B cell (primary cell): ENCODE results near the gene CTNNA2. TPM values are rescaled to one million over a fixed set of nuclear protein-coding genes. Genes with fewer than 3 reads are reported as not detected.

ENCODE experiments used
- ATAC-seq: fragments of 200-7000 bp; cut with Tn5 transposase; one replicate; pipeline ENCODE4 v1.10.0; 2021; ENCODE audit warnings: low read depth, mild to moderate bottlenecking, moderate number of reproducible peaks, moderate library complexity
- CTCF ChIA-PET: fragments of 350-600 bp; sonication (Branson Sonifier 250); formaldehyde crosslinking; loops from one replicate; lab custom pipeline; 2021; ENCODE audit warnings: antibody characterized with exemption, inconsistent platforms; lab: Charles Lee
- POLR2A ChIA-PET: fragments of 350-600 bp; sonication (Branson Sonifier 250); formaldehyde crosslinking; loops from one replicate; lab custom pipeline; 2021; ENCODE audit warnings: antibody characterized with exemption; lab: Charles Lee
- DNase-seq: peaks from one replicate; pipeline ENCODE4 v3.0.0; 2013
- H2AFZ ChIP-seq: 2 replicates; pipeline ENCODE4 v1.6.1; 2012; ENCODE audit warnings: mild to moderate bottlenecking, low read depth, low read length; ENCODE audit not compliant: insufficient read depth, poor library complexity, severe bottlenecking
- H3K27ac ChIP-seq, 2 donors: 1 replicate in 1 of 2; 2 replicates in 1 of 2; pipeline ENCODE4 v1.5.1; 2012 to 2013; ENCODE audit warnings: low read length in 2 of 2, mild to moderate bottlenecking in 2 of 2, moderate library complexity in 1 of 2
- H3K27me3 ChIP-seq, 4 experiments: fragments of 200-600 bp in 1 of 4; sonication (generic) in 1 of 4; replicated peaks in 1 of 4; 1 replicate in 2 of 4; 2 replicates in 2 of 4; pipeline versions ENCODE4 v1.6.1 to v1.7.0; 2013 to 2016; ENCODE audit warnings: low read length in 3 of 4, mild to moderate bottlenecking in 2 of 4, mixed read lengths in 1 of 4, moderate library complexity in 1 of 4; ENCODE audit not compliant: insufficient read depth in 4 of 4, control insufficient read depth in 3 of 4; ENCODE audit errors: control extremely low read depth in 1 of 4
- H3K36me3 ChIP-seq, 2 experiments: replicated peaks in 1 of 2; 1 replicate in 1 of 2; 2 replicates in 1 of 2; pipeline versions ENCODE4 v1.6.1 to v1.7.1; 2013; ENCODE audit warnings: low read length in 1 of 2; ENCODE audit not compliant: insufficient read depth in 2 of 2, control insufficient read depth in 1 of 2; ENCODE audit errors: control extremely low read depth in 1 of 2, extremely low read depth in 1 of 2
- H3K4me1 ChIP-seq, 2 donors: fragments of 200-600 bp in 1 of 2; sonication (generic) in 1 of 2; 1 replicate in 1 of 2; 2 replicates in 1 of 2; pipeline versions ENCODE4 v1.5.1 to v1.6.1; 2013 to 2017; ENCODE audit warnings: low read length in 2 of 2; ENCODE audit not compliant: control insufficient read depth in 2 of 2, insufficient read depth in 2 of 2
- H3K4me2 ChIP-seq: replicated peaks from 2 replicates; pipeline ENCODE3; 2012; ENCODE audit warnings: mild to moderate bottlenecking, low read depth, low read length; ENCODE audit not compliant: poor library complexity, severe bottlenecking
- H3K4me3 ChIP-seq, 5 experiments: fragments of 200-600 bp in 1 of 5; sonication (generic) in 1 of 5; 1 replicate in 3 of 5; 2 replicates in 2 of 5; pipeline versions ENCODE4 v1.5.1 to v1.7.0; 2011 to 2016; ENCODE audit warnings: low read length in 4 of 5, mild to moderate bottlenecking in 4 of 5, low read depth in 2 of 5, control low read depth in 1 of 5, moderate library complexity in 1 of 5; ENCODE audit not compliant: insufficient read depth in 1 of 5; ENCODE audit errors: control extremely low read depth in 1 of 5, extremely low read depth in 1 of 5
- H3K79me2 ChIP-seq: fragments of 200-600 bp; sonication (generic); one replicate; pipeline ENCODE4 v1.6.0; 2016; ENCODE audit warnings: low read length; ENCODE audit not compliant: control insufficient read depth, insufficient read depth
- H3K9ac ChIP-seq: fragments of 200-600 bp; sonication (generic); 2 replicates; pipeline ENCODE4 v1.6.1; 2017; ENCODE audit warnings: mild to moderate bottlenecking, low read length, moderate library complexity
- H3K9me3 ChIP-seq, 3 donors: one replicate each; pipeline versions ENCODE4 v1.6.1 to v1.7.1; 2013; ENCODE audit warnings: low read length in 2 of 3; ENCODE audit not compliant: control insufficient read depth in 2 of 3, insufficient read depth in 1 of 3; ENCODE audit errors: control extremely low read depth in 1 of 3
- H4K20me1 ChIP-seq: 2 replicates; pipeline ENCODE4 v1.6.0; 2012; ENCODE audit warnings: mild to moderate bottlenecking, low read length; ENCODE audit not compliant: insufficient read depth, control insufficient read depth, poor library complexity, severe bottlenecking
- H3K27ac Mint-ChIP-seq: one replicate; pipeline ENCODE4 v1.8.0; 2021; ENCODE audit warnings: mixed read lengths
- H3K27me3 Mint-ChIP-seq: one replicate; pipeline ENCODE4 v1.8.0; 2021; ENCODE audit warnings: mixed read lengths
- H3K4me1 Mint-ChIP-seq: one replicate; pipeline ENCODE4 v1.8.0; 2021; ENCODE audit warnings: mixed read lengths
- H3K4me3 Mint-ChIP-seq: one replicate; pipeline ENCODE4 v1.8.0; 2021; ENCODE audit warnings: mixed read lengths
- H3K9me3 Mint-ChIP-seq: one replicate; pipeline ENCODE4 v1.8.0; 2022; ENCODE audit warnings: mixed read lengths; ENCODE audit not compliant: insufficient read depth
- CTCF ChIP-seq: fragments of 200-600 bp; IDR thresholded peaks from one replicate; pipeline ENCODE4 v1.8.0; 2022; ENCODE audit warnings: antibody characterized with exemption, mild to moderate bottlenecking
- EZH2 ChIP-seq: IDR thresholded peaks from 2 replicates; pipeline ENCODE4 v1.6.1; 2012; ENCODE audit warnings: borderline replicate concordance, low read depth, mild to moderate bottlenecking, moderate library complexity, low read length; ENCODE audit not compliant: insufficient read depth, poor library complexity, severe bottlenecking
- WGBS: methylation state at CpG from one replicate; pipeline ENCODE4 v1.1.5; 2013; ENCODE audit warnings: missing lambda C conversion rate; ENCODE audit not compliant: insufficient coverage; 5-methylcytosine and 5-hydroxymethylcytosine counted together
- intact Hi-C: fragments of 100-400 bp; cut with micrococcal nuclease; formaldehyde crosslinking; loops from one replicate; pipeline ENCODE4 v1.10.0; 2022
- polyA plus RNA-seq: library from polyadenylated mRNA; depleted of rRNA; stranded (reverse); fragments of >200 nt; gene quantifications from 2 replicates; pipeline ENCODE4 v1.2.3, GENCODE V29; 2012
- total RNA-seq, 2 donors: library from RNA; stranded (reverse); fragments of 120-200 nt in 1 of 2; gene quantifications; 1 replicate in 1 of 2; 2 replicates in 1 of 2; pipeline versions ENCODE4 v1.2.3 to v1.2.4, GENCODE V29; 2013 to 2022

CTNNA2 gene
- total and polyA plus RNA-seq, 2 donors (not counting 1 experiment from before 2014, with no cell fraction given) = not detected

GRCh38 chr2:80008596-80008995, 495.7 kb downstream of the CTNNA2 start:
- no peak for ATAC-seq
- H3K27ac Mint-ChIP-seq = no peak overlapping the region
- TF ChIP-seq CTCF (no peak), EZH2 (no peak)
- no peak for DNase-seq
- Histone ChIP-seq H3K9me3 (no peaks in the 10 kb centered on the region), H4K20me1 (no peaks in the 10 kb centered on the region), H3K4me3 (no peak overlapping the region), H3K27ac (no peak overlapping the region), H2AFZ (no peak overlapping the region), H3K79me2 (no peaks in the 10 kb centered on the region), H3K4me2 (no peak overlapping the region), H3K27me3 (no peaks in the 10 kb centered on the region), H3K36me3 (no peaks in the 10 kb centered on the region), H3K4me1 (no peaks in the 10 kb centered on the region), H3K9ac (no peak overlapping the region)
- no CpG with 5 or more reads among the region's 4 CpGs for WGBS
- no peak overlapping the region for H3K4me3 Mint-ChIP-seq
- no peaks in the 10 kb centered on the region for H3K9me3 Mint-ChIP-seq
- ChIA-PET POLR2A (no interaction called here), CTCF (interaction anchor here (0.8 kb wide), 1 partner anchor 178 kb away, joined by 3 read pairs; no protein-coding TSS in a partner anchor)
- H3K27me3 Mint-ChIP-seq = no peaks in the 10 kb centered on the region
- intact Hi-C loops = no loop called here
- no peaks in the 10 kb centered on the region for H3K4me1 Mint-ChIP-seq

- Mint-ChIP-seq H3K4me1 (no peaks in the 10 kb centered on the region), H3K27me3 (no peaks in the 10 kb centered on the region), H3K27ac (no peak overlapping the region), H3K4me3 (no peak overlapping the region), H3K9me3 (no peaks in the 10 kb centered on the region)
- ATAC-seq (no peak), DNase-seq (no peak)
- TF ChIP-seq EZH2 (no peak), CTCF (no peak)
- H4K20me1 ChIP-seq = no peaks in the 10 kb centered on the region
- no peaks in the 10 kb centered on the region for H3K79me2 ChIP-seq
- POLR2A ChIA-PET = no interaction called here
- no peak overlapping the region for H3K27ac ChIP-seq
- no peaks in the 10 kb centered on the region for H3K9me3 ChIP-seq
- H3K9ac ChIP-seq = no peak overlapping the region
- no CpG with 5 or more reads among the region's 3 CpGs for WGBS
- no peaks in the 10 kb centered on the region for H3K36me3 ChIP-seq
- no peaks in the 10 kb centered on the region for H3K4me1 ChIP-seq
- intact Hi-C loops = no loop called here
- no peak overlapping the region for H2AFZ ChIP-seq
- H3K4me3 ChIP-seq = no peak overlapping the region
- no peak overlapping the region for H3K4me2 ChIP-seq
- no peaks in the 10 kb centered on the region for H3K27me3 ChIP-seq
- CTCF ChIA-PET = no interaction called here
These were observed 496.4 kb downstream of the CTNNA2 start for GRCh38 chr2:80009211-80009610.
